GM12801 (cell line): ENCODE data around the gene EIF4E1B.

Experiments
- CTCF ChIP-seq: IDR thresholded peaks from one replicate; pipeline ENCODE4 v1.5.1; 2011; ENCODE audit warnings: control low read depth; ENCODE audit not compliant: insufficient read length; ENCODE audit errors: extremely low read depth

EIF4E1B gene

GRCh38 chr5:176673651-176674583 is 43.4 kb downstream of the EIF4E1B start:
- no peak for TF ChIP-seq CTCF

- TF ChIP-seq CTCF, result no peak
Measured at GRCh38 chr5:176674799-176675198, 44.3 kb downstream of the EIF4E1B start.

- TF ChIP-seq CTCF, result no peak
Measured at GRCh38 chr5:176675676-176676360, 45.3 kb downstream of the EIF4E1B start.

GRCh38 chr5:176676361-176676824 is 45.9 kb downstream of the EIF4E1B start:
- no peak for TF ChIP-seq CTCF

- TF ChIP-seq CTCF, result no peak
Measured at GRCh38 chr5:176677209-176677939, 46.9 kb downstream of the EIF4E1B start.

GRCh38 chr5:176678584-176678983 is 48.1 kb downstream of the EIF4E1B start:
- no peak for TF ChIP-seq CTCF
